Stomach (tissue), 9 donors: Measurements from ENCODE around the gene HS6ST3. TPM values are rescaled to one million over a fixed set of nuclear protein-coding genes. Genes with fewer than 3 reads are reported as not detected.

Experiments used
- DNase-seq, 2 donors: peaks; one replicate each; pipeline versions ENCODE4 v3.0.0 to v3.0.0-alpha.2; 2013 to 2019
- H3K27ac ChIP-seq, 5 donors: fragments of 200-600 bp in 4 of 5; sonication (generic) in 4 of 5; one replicate each; pipeline ENCODE4 v1.5.1; 2013 to 2019; ENCODE audit warnings: mild to moderate bottlenecking in 1 of 5, moderate library complexity in 1 of 5
- H3K27me3 ChIP-seq, 3 donors: fragments of 200-600 bp; sonication (generic); one replicate each; pipeline ENCODE4 v1.5.1; 2017 to 2019; ENCODE audit warnings: mixed run types in 1 of 3
- H3K36me3 ChIP-seq, 4 donors: fragments of 200-600 bp; sonication (generic); 1 replicate in 3 of 4; 2 replicates in 1 of 4; pipeline ENCODE4 v1.5.1; 2016 to 2019
- H3K4me1 ChIP-seq, 4 donors: fragments of 200-600 bp; sonication (generic); one replicate each; pipeline ENCODE4 v1.5.1; 2016 to 2019
- H3K4me3 ChIP-seq, 4 donors: fragments of 200-600 bp; sonication (generic) in 3 of 4; one replicate each; pipeline ENCODE4 v1.5.1; 2016 to 2019; ENCODE audit warnings: mild to moderate bottlenecking in 1 of 4
- H3K9me3 ChIP-seq, 4 donors: fragments of 200-600 bp; sonication (generic); one replicate each; pipeline ENCODE4 v1.5.1; 2016 to 2019
- CTCF ChIP-seq, 7 experiments: fragments of 450-650 bp in 4 of 7; fragments of 200-600 bp in 3 of 7; sonication (generic) in 3 of 7; IDR thresholded peaks; one replicate each; pipeline ENCODE4 v1.5.1; 2016 to 2019; ENCODE audit warnings: antibody characterized with exemption in 7 of 7, control low read depth in 2 of 7, mild to moderate bottlenecking in 1 of 7
- EP300 ChIP-seq: sonication (generic); formaldehyde crosslinking; IDR thresholded peaks from one replicate; pipeline ENCODE4 v1.6.1; 2017; ENCODE audit warnings: antibody characterized with exemption
- POLR2A ChIP-seq, 4 donors: fragments of 450-650 bp; IDR thresholded peaks; one replicate each; pipeline ENCODE4 v1.6.1; 2016; ENCODE audit warnings: antibody characterized with exemption in 4 of 4, control low read depth in 2 of 4, mild to moderate bottlenecking in 1 of 4, moderate library complexity in 1 of 4
- POLR2AphosphoS5 ChIP-seq, 3 donors: sonication (generic); formaldehyde crosslinking; IDR thresholded peaks; one replicate each; pipeline ENCODE4 v1.6.1; 2016; ENCODE audit warnings: antibody characterized with exemption in 3 of 3
- WGBS, 5 donors: extraction: QIAGEN DNeasy Blood & Tissue Kit in 3 of 5; methylation state at CpG; one replicate each; pipeline versions ENCODE4 v1.1.5 to v1.1.7; 2013 to 2018; 5-methylcytosine and 5-hydroxymethylcytosine counted together
- intact Hi-C: fragments of 100-400 bp; cut with DNase I; formaldehyde crosslinking; loops from one replicate; pipeline ENCODE4 v1.15.1; 2023; ENCODE audit warnings: low total_unique reads
- polyA plus RNA-seq, 3 donors: library from polyadenylated mRNA; stranded (reverse); fragments of 200-250 nt; gene quantifications; one replicate each; pipeline ENCODE4 v1.2.3, GENCODE V29; 2013
- total RNA-seq, 5 donors: library from RNA; depleted of rRNA; stranded (reverse); fragments of >200 nt; gene quantifications; one replicate each; pipeline versions ENCODE4 v1.1.0 to v1.2.3, GENCODE V29; 2014 to 2016
- donor health status: healthy with polysubstance abuse.
- donor health status: Bipolar disorder and iron deficiency.
- donor health status: healthy.

Gene HS6ST3
- total and polyA plus RNA-seq, 8 donors: 0.15 to 4.0 (median 0.75) TPM; not detected in 1

GRCh38 chr13:96081888-96082287, 8.0 kb upstream of the HS6ST3 start:
- no peaks in the 10 kb centered on the region for H3K27me3 ChIP-seq
- no peaks in the 10 kb centered on the region for H3K9me3 ChIP-seq
- no peaks in the 10 kb centered on the region for H3K4me1 ChIP-seq
- no peaks in the 10 kb centered on the region for H3K36me3 ChIP-seq
- no peak overlapping the region for H3K27ac ChIP-seq
- intact Hi-C loops: no loop called here
- no peak overlapping the region for H3K4me3 ChIP-seq
- no peak for DNase-seq
- 17 to 32% (median 25%) methylated on average over 2 of the region's 2 CpGs for WGBS, 5 donors
- TF ChIP-seq EP300 (no peak), POLR2A (IDR thresholded peaks at IDR 0.05) (no peak), POLR2AphosphoS5 (IDR thresholded peaks at IDR 0.05) (no peak), CTCF (IDR thresholded peaks at IDR 0.05) (no peak)

GRCh38 chr13:96082640-96083039, 7.3 kb upstream of the HS6ST3 start:
- no peaks in the 10 kb centered on the region for H3K36me3 ChIP-seq
- no peak overlapping the region for H3K27ac ChIP-seq
- TF ChIP-seq EP300 (no peak), POLR2AphosphoS5 (IDR thresholded peaks at IDR 0.05) (no peak), CTCF (IDR thresholded peaks at IDR 0.05) (no peak), POLR2A (IDR thresholded peaks at IDR 0.05) (no peak)
- no peaks in the 10 kb centered on the region for H3K4me1 ChIP-seq
- intact Hi-C loops: no loop called here
- DNase-seq: no peak
- H3K9me3 ChIP-seq: no peaks in the 10 kb centered on the region
- H3K4me3 ChIP-seq: no peak overlapping the region
- peaks cover 0 to 7% (median 0%) of the 10 kb centered on the region in 3 donors for H3K27me3 ChIP-seq

GRCh38 chr13:96086736-96087135, 3.2 kb upstream of the HS6ST3 start:
- Histone ChIP-seq H3K27me3 (peaks cover 0 to 47% (median 32%) of the 10 kb centered on the region in 3 donors), H3K4me3 (no peak overlapping the region), H3K9me3 (no peaks in the 10 kb centered on the region), H3K27ac (no peak overlapping the region), H3K36me3 (no peaks in the 10 kb centered on the region), H3K4me1 (peaks cover 5 to 22% (median 20%) of the 10 kb centered on the region in 4 donors)
- TF ChIP-seq POLR2AphosphoS5 (IDR thresholded peaks at IDR 0.05) (no peak), EP300 (no peak), CTCF (IDR thresholded peaks at IDR 0.05) (no peak), POLR2A (IDR thresholded peaks at IDR 0.05) (no peak)
- intact Hi-C loops: no loop called here
- DNase-seq: no peak
- WGBS, 5 donors: 86 to 97% (median 95%) methylated on average over 1 of the region's 1 CpG

- WGBS, 5 donors: 58 to 69% (median 63%) methylated on average over 4 of the region's 4 CpGs
- Histone ChIP-seq H3K4me3 (no peak overlapping the region), H3K36me3 (no peaks in the 10 kb centered on the region), H3K9me3 (no peaks in the 10 kb centered on the region), H3K27ac (no peak overlapping the region), H3K4me1 (peaks cover 5 to 35% (median 24%) of the 10 kb centered on the region in 4 donors), H3K27me3 (peaks cover 0 to 63% (median 37%) of the 10 kb centered on the region in 3 donors)
- DNase-seq: no peak
- TF ChIP-seq EP300 (no peak), POLR2A (IDR thresholded peaks at IDR 0.05) (no peak), CTCF (IDR thresholded peaks at IDR 0.05) (no peak), POLR2AphosphoS5 (IDR thresholded peaks at IDR 0.05) (no peak)
- intact Hi-C loops: no loop called here
Measured at GRCh38 chr13:96089139-96089538, 768 bp upstream of the HS6ST3 start.
